GM03348 (cell line): Measurements from ENCODE around the gene NLGN2.

Experiments
- DNase-seq: peaks from one replicate; pipeline ENCODE4 v3.0.0; 2012; ENCODE audit warnings: low spot score

NLGN2 gene

DNA sequence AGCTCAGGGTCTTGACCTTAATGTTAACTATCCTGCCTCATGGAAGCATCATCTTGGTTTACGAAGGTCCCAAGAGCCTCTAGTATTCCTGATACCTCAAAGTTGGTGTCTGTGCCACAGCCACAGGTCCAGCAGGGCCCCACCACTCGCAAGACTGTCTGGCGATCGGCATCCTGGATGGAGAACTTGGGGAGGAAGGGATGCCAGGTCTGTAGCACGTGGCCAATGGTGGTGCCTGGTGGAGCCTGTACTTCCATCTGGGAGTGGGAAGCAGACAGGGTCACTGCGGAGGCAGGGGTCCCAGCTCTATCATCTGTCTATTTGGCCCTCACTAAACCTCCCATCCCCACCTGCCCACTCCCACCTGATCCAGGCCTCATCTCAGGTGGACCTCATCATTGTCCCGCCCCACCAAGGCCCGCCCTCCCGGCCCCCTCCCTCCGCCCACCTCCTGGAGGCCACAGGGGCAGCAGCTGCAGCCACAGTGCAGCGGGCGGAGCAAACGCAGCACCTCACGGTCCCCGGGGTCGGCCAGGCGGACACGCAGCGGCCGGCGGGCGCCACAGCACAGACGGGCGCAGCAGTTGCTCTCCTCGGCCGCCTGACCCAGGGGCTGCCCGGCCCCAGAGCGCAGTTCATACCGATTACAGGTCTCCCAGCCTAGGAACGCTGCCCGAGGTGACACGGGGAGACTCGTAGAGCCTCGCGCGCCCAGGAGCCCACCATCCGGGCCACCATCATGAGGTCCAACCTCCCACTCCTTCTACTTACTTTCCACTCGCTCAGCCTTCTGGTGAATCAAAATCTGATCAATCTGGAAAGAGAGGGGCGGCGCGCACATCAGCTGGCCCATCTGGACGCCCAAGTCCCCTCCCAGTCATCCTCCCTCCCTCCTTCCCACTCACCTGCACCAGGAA lies 14.7 kb upstream of the NLGN2 start:
- no peak for DNase-seq

DNA sequence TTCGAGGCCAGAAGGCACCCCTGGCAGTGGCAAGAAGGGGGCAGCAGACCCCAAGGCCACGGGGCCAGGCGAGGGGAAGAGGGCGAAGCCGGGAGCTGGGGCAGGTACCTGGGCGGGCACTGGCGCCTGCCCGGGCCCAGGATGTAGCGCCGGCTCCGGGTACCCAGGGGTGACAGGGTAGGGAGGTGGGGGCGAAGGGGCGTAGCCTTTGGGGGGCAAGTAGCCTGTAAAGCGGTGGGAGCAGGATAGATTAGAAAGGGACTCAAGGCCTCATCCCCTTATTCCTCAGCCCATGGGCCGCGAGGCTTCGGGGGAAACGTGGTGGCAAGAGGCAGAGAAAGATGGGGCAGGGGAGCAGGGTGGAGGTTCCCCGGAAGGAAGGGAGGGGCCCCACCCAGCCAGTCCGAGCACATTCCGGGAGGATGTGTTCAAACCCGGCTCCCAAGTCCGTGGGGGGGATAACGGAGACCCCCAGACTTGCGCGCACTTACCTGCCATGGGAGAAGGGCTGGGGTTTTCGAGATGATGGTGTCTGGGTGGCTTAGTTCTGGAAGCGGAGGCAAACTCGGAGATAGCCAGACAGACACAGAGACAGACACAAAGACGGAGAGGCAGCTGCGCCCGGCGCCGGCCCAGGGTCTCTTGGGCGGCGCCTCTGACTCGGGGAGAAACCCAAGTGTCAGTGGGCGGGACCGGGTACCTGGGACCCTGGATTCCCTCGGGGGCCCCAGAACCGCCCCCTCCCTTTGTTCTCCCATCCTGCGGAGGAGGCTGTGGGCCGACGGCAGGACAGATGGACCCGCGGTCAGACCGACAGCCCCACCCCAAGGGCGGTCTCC lies 13.8 kb upstream of the NLGN2 start:
- peak; percentile 66 for DNase-seq

DNA sequence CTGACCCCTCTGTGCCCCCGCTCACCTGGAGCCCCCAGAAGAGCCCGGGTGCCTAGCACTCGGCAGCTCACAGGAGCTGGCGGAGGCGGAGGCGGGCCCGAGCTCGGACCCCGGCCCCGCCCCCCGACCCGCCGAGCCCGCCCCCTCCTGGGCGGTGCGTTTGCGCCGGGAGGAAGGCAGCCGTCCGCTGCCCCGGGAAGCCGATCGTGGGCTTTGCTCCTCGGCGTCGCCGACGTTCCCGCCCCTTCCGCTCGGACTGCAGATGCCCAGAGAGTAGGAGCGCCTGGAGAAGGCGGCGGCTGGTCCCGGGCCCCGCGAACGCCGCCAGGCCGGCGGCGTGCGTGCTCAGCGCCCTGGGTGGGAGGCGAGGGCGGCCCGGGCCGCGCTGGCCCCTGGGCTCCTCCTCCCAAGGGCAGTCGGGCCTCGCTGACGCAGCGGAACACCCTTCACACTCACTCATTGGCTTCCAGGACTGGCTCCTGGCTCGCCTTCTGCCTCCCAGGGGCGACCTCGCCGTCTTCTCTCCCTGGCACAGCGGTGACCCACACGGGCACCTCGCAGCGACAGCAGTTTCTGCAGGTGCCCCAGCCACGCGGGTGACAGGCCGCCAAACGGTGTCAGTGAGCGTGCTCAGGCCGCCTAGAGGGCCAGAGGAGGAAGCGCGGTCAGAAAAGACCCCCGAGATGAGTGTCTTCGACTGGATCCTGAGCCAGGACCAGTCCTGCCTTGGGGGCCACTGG lies 13.0 kb upstream of the NLGN2 start, which contains the start of gene PLSCR3:
PLSCR3 (minus strand) TSS at position 74 of the 740 bp plus-strand sequence. CDS start 415 bp downstream, outside the sequence.
- DNase-seq = peak; percentile 97

DNA sequence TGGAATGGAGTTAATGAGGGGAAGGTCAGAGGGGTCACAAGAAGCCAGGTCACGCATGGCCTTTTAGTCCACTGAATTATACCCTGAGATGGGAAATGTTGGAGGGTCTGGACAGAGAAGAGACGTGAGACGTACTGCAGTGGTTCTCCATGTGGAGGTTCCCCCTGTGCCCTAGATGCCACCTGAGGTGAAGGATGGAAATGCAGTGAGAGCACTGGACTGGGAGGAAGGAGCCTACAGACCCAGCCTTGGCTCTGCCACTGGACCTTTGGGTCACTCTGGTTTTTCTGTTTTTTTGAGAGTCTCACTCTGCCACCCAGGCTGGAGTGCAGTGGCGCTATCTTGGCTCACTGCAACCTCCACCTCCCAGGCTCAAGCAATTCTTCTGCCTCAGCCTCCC lies 11.5 kb upstream of the NLGN2 start:
- no peak for DNase-seq

DNA sequence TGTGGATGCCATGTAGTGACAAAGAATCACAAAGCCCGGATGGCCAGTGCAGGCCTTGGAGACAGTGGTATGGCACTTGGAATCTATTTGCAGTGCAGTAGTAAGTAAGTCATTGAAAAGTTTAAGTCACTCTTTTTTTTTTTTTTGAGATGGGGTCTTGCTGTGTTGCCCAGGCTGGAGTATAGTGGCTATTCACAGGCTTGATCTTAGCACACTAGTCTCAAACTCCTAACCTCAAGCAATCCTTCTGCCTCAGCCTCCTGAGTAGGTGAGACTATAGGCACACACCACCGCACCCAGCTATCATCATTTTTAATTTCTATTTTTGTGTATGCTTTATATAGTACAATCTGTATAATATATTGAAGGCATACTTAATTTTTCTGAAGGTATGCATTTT lies 9.0 kb upstream of the NLGN2 start:
- no peak for DNase-seq

DNA sequence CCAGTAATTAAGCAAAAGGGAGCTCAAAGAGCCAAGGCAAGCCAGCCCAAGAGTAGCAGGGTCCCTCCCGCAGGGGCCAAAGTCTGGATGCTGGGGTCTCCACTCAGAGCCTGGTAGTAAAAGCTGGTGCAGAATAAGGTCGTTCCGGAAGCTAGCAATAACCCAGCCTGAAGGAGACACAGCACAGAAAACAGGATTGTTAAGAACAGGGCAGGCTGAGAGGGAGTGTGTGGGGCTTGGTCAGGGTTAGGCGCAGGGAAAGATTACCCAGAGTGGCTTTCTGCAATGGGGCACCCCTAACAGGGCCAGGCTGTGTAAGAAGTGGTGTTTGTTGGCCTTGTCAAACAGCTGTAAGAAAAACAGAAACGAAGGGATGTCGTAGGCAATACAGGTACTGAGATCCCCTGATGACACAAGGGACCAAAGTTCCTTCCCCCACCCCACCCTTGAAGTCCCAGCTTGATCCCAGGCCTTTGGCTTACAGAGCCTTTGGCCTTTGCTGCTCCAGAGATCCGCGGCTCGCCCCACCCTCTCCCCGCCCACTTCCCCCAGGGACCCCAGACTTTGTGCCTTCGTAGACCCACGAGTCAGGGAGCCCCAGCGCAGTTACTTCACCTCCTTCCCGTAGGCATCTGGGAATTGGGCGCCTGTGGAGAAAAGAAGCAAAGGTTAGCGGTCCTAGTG lies 4.5 kb upstream of the NLGN2 start:
- no peak for DNase-seq

DNA sequence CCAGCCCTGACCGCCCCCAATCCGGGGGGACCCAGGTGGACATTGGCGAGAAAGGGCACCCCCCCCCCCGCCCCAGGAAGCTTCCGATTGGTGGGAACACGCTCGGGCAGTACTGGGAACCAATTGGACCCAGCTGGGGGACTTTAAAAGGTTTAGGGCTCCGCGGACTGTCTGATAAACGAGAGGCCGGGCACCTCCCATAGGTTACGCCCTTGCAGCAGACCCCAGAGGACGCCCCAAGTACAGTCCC lies 4.0 kb upstream of the NLGN2 start:
- DNase-seq = peak; percentile 92

DNA sequence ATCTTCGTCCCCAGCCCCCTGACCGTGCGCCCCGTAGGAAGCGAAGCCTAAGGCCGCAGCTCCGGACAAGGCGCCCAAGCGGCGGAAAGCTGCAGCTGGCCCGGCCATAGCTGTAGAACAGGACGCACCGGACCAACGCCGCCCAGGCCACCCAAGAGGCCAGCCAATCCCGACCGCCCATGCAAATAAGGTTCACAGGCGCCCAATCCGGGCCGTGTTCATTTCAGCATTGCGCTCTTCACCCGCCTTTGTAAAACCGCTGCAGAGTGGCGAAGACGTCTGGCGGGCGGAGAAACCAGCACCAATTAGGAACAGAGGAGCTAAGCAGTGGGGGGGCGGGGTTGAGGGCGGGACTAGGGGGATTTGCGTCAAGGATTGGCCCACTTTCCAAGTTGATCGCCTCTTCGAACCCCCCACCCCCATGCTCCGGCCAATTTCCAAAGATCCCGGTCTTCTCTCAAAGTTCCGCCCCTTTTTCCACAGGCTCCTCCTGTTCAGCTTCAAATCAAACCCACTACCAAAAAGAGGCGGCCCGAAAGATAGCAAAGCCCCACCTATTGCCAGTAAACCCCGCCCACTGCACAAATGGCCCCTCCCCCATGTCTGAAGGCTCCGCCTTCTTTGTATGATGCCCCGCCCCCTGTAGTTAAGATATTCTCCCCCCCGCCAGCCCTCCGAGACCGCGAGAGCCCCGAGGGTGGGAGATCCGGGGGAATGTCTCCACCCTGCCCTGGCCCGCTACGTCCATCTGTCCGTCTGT lies 3.5 kb upstream of the NLGN2 start, which contains the start of gene TMEM256:
TMEM256 (minus strand) TSS at position 121 of the 760 bp plus-strand sequence; CDS start at position 108, 13 bp downstream.
- peak; percentile 98 for DNase-seq

DNA sequence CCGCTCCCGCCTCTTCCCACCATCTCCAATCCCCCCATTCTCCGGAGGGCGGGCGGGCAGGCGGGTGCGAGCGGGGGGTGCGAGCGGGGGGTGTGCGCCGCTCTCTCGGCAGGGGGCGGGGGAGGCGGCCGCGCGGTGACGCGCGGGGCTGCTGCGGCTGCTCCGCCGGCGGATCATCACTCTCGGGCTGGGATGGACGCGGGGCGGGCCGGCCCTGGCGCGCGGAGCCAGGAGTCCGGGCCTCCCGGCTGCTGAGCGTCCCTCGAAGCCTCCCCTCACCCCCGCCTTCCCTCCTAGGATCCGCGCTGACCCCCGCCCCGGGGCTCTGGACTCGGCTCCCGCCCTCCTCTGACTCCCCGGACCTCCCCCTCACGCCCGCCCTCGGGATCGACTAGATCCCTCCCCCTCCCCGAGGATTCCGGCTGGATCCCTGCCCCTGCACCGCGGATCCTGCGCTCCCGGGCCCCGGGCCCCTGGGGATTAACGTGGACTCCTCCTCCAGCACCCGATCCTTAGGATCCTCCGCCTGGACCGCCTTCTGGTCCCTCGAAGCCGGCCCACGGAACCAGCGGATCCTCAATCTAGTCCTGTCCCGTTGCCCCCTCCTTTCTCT lies 2.8 kb upstream of the NLGN2 start:
- DNase-seq = peak; percentile 91

DNA sequence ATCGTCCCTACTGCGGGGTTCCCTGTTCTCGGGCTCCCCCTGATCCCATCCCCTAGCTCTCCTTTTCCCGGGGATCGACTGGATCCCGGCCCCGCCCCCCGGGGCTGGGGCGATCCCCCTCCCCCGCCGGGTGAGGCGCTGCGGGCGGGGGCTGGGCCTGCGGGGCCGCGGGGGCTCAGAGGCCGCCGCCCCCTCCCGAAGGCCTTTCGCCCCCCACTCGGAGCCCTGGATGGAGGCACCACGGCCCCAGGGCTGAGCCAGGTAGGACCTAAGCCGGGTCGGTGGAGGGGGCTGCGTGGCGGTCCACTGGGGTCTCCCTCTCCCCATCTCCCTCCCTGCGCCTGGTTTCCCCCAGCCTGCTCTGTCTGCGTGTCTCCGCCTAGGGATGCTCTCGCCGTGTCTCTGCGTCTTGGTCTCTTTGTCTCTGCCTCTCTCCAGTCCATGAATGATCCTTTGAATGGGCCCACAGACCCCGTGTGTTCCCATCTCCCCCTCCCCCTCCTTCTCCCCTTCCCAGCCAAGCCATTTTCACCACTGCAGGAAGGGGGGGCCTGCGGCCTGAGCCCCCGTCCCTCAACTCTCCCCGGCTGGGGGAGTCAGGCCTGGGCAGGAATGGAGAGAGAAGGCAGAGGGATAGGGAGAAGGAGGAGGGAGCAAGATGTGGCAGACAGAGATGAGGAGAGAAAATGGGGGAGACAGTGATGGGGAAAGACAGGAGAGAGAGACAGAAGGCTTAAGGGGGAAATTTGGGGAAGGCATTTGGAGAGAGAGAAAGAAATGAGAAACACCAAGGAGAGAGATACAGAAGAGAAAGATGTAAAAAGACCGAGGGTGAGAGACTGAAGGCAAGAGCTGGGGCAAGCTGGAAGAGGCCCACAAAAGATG lies 2.1 kb upstream of the NLGN2 start:
- peak; percentile 61 for DNase-seq

DNA sequence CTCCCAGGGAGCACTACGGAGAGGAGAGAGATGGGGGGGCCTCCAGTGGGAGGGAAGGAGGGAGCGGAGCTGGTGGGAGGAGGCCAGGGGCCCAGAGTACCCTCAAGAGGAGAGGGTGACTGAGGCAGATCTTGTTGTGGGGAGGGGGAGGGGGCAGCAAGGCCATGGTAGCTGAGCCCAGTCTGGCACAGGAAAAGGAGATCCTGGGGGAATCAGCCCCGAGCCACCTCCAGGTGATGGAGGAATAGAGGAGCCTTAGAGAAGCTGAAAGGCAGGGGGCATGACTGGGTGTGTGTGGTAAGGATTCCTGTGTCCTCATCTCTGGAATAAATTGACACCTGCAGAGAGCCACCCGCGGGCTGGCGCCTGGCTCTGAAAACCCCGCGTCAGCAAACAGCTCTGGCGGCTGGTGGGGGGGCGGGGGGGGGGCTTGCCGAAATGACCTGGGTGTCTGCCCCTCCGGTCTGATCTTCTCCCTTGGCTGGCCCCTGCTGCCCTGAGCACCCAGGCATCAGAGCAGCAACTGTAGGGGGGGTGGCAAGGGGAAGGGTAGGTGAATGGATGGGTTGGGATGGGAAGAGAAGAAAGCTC lies 1.3 kb upstream of the NLGN2 start:
- no peak for DNase-seq

DNA sequence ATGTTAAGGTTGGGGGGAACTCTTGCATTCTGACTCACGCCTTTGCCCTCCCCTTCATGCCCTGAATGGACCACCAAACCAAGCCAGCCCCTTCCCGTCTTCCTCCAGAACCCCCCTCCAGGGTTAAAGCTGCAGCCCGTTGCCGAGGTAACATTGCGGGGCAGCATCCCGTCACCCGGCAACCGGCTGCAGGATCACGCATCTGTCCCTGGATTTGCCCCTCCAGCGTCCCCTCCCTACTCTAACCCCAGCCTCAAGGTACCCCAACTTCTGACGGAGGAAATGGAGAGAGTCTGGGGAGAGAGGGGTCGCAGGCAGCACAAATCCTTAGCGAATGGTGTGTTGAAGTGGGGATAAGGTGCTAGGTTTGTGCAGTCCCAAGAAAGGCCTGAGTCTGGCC lies 563 bp upstream of the NLGN2 start:
- DNase-seq = no peak

DNA sequence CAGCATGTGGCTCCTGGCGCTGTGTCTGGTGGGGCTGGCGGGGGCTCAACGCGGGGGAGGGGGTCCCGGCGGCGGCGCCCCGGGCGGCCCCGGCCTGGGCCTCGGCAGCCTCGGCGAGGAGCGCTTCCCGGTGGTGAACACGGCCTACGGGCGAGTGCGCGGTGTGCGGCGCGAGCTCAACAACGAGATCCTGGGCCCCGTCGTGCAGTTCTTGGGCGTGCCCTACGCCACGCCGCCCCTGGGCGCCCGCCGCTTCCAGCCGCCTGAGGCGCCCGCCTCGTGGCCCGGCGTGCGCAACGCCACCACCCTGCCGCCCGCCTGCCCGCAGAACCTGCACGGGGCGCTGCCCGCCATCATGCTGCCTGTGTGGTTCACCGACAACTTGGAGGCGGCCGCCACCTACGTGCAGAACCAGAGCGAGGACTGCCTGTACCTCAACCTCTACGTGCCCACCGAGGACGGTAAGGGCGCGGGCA lies 645 bp downstream of the NLGN2 start:
- no peak for DNase-seq

DNA sequence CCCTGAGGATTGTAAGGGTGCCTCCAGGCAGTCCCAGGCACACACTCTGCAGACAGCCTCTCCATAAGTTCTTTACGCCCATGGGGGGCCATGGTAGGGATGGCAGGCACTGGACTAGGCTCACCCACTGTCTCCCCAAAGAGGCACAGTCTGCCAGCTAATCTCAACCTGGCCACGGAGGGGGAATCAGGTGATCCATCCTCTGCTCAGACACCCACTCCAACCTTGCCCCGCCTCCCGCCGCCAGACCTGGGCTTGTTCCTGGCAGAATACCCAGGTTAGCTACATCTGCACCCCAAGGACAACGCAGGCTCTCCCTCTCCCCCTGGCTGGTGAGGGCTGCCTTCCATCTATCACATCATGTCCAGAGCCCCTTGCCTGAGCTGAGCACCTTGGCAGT lies 1.2 kb downstream of the NLGN2 start:
- no peak for DNase-seq

DNA sequence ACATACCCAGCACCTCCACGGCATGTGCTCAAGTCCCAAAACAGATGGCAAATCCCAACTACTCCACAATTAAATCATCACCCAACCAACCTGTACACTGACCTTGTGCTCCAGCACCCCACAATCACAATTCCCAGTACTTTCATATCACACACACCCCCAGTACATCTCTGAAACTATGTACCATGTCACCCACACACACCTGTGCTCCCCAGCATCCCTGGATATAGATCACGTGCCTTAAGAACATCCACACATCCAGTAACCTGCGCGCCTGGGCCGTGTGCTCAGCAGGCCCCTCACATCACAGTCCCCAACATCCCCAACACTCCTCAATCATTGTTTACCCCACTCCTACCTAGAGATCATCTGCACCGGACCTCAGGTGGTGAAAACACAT lies 2.1 kb downstream of the NLGN2 start:
- no peak for DNase-seq

DNA sequence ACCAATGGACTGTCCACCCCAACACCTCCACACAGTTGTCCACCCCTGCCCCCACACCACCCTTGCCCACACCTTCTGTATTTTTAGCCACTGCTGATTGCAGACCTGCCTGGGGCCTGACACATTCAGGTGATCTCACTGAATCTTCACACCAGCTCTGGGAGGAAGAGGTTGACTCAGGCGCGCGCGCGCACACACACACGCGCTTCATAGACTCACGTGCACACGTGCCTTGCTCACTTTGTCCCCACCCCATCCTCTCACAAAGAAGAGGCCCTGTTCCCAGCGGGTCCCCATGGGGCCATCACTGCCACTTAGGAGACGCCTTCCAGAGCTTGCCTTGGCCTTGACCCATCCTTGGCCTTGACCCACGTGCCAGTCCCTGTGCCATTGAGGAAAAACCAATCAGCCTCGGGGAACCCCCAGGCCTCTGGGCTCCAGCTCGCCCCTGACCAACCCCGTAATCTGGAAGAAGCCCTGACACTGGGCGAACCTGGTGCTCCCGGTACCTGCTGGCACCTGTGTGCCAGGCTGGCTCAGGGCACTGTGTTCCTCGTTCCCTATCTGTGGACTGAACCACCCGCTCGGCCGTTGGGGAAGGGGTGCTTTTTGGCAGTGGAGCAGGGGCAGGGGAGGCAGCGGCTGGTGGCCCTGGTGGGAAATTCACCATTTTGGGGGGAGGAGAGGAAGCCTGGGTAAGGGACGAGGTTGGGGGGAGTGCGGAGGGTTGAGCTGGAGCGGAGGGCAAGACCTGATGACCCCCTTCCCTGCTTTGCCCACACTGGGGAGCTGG lies 3.2 kb downstream of the NLGN2 start:
- no peak for DNase-seq

DNA sequence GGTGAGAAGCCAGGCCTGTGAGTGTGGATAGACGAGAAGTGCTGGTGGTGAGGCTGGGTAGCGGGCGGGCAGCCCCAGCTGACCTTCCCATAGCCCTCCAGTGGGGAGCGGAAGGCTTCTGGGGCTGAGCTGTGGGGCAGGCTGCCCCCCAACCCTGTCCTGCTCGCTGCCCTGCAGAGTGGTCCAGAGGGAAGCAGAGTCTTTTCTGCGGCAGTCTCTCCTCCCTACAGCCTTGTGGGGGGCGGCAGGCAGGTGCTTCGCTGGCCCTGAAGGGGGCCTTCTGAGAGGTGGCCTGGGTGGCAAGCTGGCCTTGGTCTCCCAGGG lies 3.7 kb downstream of the NLGN2 start:
- no peak for DNase-seq

DNA sequence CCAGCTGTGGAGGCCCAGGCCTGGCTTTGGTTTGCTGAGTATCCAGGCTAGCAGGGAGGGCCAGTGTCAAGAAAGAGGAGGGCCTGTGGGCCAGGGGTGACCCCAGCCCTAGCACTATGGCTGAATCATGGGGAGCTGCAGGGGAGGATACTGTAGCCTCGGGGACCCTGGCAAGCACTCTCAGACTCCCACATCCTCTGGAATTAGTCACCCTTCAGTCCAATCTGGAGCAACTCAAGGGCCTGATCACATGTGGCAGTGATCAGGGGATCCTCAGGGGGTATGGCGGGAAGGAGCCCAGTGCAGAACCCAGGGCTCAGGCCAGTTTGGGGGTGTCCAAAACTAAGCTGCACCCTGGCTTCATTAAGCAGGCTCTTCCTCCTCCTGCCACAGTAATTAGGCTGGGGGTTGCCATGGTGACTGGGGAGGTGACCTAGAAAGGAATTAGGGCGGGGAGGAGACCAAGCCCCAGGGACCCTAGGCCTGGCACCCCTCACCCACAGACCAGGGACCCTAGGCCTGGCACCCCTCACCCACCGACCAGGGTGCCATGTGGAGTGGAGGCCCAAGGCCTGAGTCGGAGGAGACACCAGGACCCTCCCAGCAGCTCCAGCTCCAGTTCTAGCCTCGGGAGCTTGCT lies 5.8 kb downstream of the NLGN2 start:
- peak; percentile 67 for DNase-seq
